Transverse colon (tissue), 3 donors: Measurements from ENCODE around the gene CFAP157.

Experiments
- CTCF ChIP-seq, 5 experiments: fragments of 200-600 bp in 3 of 5; fragments of 450-650 bp in 2 of 5; sonication (generic) in 3 of 5; IDR thresholded peaks; 1 replicate in 2 of 5; 2 replicates in 3 of 5; pipeline ENCODE4 v1.5.1; 2016 to 2017; ENCODE audit warnings: antibody characterized with exemption in 5 of 5, inconsistent platforms in 3 of 5, mild to moderate bottlenecking in 2 of 5, moderate library complexity in 1 of 5
- EP300 ChIP-seq: sonication (generic); formaldehyde crosslinking; IDR thresholded peaks from one replicate; pipeline ENCODE4 v1.6.1; 2017; ENCODE audit warnings: antibody characterized with exemption, low read depth
- POLR2A ChIP-seq: fragments of 450-650 bp; IDR thresholded peaks from one replicate; pipeline ENCODE4 v1.6.1; 2016; ENCODE audit warnings: antibody characterized with exemption, mild to moderate bottlenecking, moderate library complexity

- TF ChIP-seq POLR2A, result no peak
- no peak for TF ChIP-seq CTCF (IDR thresholded peaks at IDR 0.05)
- no peak for TF ChIP-seq EP300
Measured at GRCh38 chr9:127741831-127742434, 35.1 kb downstream of the CFAP157 start.
